Panc1 (cell line): ENCODE results near the gene TBXAS1.

ENCODE experiments used
- SIN3A ChIP-seq: IDR thresholded peaks from 2 replicates; pipeline ENCODE4 v1.6.1; 2012; ENCODE audit warnings: low read depth, mild to moderate bottlenecking, low read length, moderate library complexity, borderline replicate concordance; ENCODE audit not compliant: insufficient read depth
- TCF7L2 ChIP-seq: IDR thresholded peaks from 2 replicates; pipeline ENCODE4 v1.6.1; 2011; ENCODE audit warnings: mild to moderate bottlenecking, low read depth, low read length, inconsistent platforms
- TF ChIP-seq, protein P1 (sequence below): fragments of 450-650 bp; IDR thresholded peaks from 2 replicates; pipeline ENCODE4 v1.5.1; 2017; ENCODE audit warnings: mild to moderate bottlenecking

DNA sequence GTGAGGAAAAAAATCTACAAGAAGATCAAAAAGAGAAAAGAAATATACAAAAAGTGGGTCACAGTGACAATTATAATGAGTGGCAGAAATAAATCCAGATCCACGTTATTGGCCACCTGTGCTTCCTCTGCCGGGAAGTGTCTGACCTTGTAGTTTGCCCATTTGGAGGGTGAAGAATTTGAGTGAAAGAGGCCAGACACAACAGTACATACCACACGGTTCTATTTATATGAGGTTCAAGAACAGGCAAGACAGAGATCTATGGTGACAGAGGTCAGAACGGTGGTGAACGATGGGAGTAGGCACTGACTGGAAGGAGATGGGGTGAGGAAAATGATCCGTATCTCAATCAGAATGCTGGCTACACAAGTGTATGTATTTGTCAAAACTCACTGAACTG lies 216.6 kb downstream of the TBXAS1 start:
- TF ChIP-seq, protein P1, sequence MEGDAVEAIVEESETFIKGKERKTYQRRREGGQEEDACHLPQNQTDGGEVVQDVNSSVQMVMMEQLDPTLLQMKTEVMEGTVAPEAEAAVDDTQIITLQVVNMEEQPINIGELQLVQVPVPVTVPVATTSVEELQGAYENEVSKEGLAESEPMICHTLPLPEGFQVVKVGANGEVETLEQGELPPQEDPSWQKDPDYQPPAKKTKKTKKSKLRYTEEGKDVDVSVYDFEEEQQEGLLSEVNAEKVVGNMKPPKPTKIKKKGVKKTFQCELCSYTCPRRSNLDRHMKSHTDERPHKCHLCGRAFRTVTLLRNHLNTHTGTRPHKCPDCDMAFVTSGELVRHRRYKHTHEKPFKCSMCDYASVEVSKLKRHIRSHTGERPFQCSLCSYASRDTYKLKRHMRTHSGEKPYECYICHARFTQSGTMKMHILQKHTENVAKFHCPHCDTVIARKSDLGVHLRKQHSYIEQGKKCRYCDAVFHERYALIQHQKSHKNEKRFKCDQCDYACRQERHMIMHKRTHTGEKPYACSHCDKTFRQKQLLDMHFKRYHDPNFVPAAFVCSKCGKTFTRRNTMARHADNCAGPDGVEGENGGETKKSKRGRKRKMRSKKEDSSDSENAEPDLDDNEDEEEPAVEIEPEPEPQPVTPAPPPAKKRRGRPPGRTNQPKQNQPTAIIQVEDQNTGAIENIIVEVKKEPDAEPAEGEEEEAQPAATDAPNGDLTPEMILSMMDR: no peak
- TF ChIP-seq SIN3A (no peak), TCF7L2 (no peak)
